ENCODE results near the gene CELF4. TPM values are rescaled to one million over a fixed set of nuclear protein-coding genes. Genes with fewer than 3 reads are reported as not detected.

CELF4 gene
- total and polyA plus RNA-seq, 2 experiments from 2014 or later: 1.6 to 2.1 TPM

- Histone ChIP-seq H3K27ac (no peak overlapping the region), H3K27me3 (no peaks in the 10 kb centered on the region), H3K4me3 (no peak overlapping the region), H3K4me1 (ENCODE audit: low read depth) (no peaks in the 10 kb centered on the region), H3K9me3 (ENCODE audit: low read depth) (no peaks in the 10 kb centered on the region), H3K36me3 (no peaks in the 10 kb centered on the region)
- no peak for TF ChIP-seq CTCF (IDR thresholded peaks at IDR 0.05; ENCODE audit: low read depth, low read length)
- no peak for DNase-seq (ENCODE audit: low read depth in 1 of 2, low spot score in 1 of 2)
These were observed 343.1 kb downstream of the CELF4 start for GRCh38 chr18:37222354-37222998.

- H3K36me3 ChIP-seq: no peaks in the 10 kb centered on the region
- no peaks in the 10 kb centered on the region for H3K27me3 ChIP-seq
- H3K9me3 ChIP-seq (ENCODE audit: low read depth): no peaks in the 10 kb centered on the region
- no peak for DNase-seq (ENCODE audit: low read depth in 1 of 2, low spot score in 1 of 2)
- TF ChIP-seq CTCF (IDR thresholded peaks at IDR 0.05; ENCODE audit: low read depth, low read length): no peak
- no peak overlapping the region for H3K4me3 ChIP-seq
- no peak overlapping the region for H3K27ac ChIP-seq
- no peaks in the 10 kb centered on the region for H3K4me1 ChIP-seq (ENCODE audit: low read depth)
These were observed 346.3 kb downstream of the CELF4 start for GRCh38 chr18:37219257-37219656.

GRCh38 chr18:37218022-37218590, 347.5 kb downstream of the CELF4 start:
- Histone ChIP-seq H3K4me3 (no peak overlapping the region), H3K27me3 (no peaks in the 10 kb centered on the region), H3K9me3 (ENCODE audit: low read depth) (no peaks in the 10 kb centered on the region), H3K27ac (no peak overlapping the region), H3K36me3 (no peaks in the 10 kb centered on the region), H3K4me1 (ENCODE audit: low read depth) (no peaks in the 10 kb centered on the region)
- DNase-seq (ENCODE audit: low read depth in 1 of 2, low spot score in 1 of 2): no peak
- no peak for TF ChIP-seq CTCF (IDR thresholded peaks at IDR 0.05; ENCODE audit: low read depth, low read length)

- no peak for DNase-seq (ENCODE audit: low read depth in 1 of 2, low spot score in 1 of 2)
- H3K36me3 ChIP-seq: no peaks in the 10 kb centered on the region
- peaks cover 7% of the 10 kb centered on the region for H3K4me1 ChIP-seq (ENCODE audit: low read depth)
- no peak overlapping the region for H3K4me3 ChIP-seq
- H3K9me3 ChIP-seq (ENCODE audit: low read depth): no peaks in the 10 kb centered on the region
- no peak overlapping the region for H3K27ac ChIP-seq
- TF ChIP-seq CTCF (IDR thresholded peaks at IDR 0.05; ENCODE audit: low read depth, low read length): no peak
- H3K27me3 ChIP-seq: no peaks in the 10 kb centered on the region
These were observed 354.8 kb downstream of the CELF4 start for GRCh38 chr18:37210781-37211180.

GRCh38 chr18:37207343-37207742, 358.3 kb downstream of the CELF4 start:
- Histone ChIP-seq H3K4me3 (no peak overlapping the region), H3K27me3 (no peaks in the 10 kb centered on the region), H3K36me3 (no peaks in the 10 kb centered on the region), H3K27ac (no peak overlapping the region), H3K9me3 (ENCODE audit: low read depth) (no peaks in the 10 kb centered on the region), H3K4me1 (ENCODE audit: low read depth) (peaks cover 7% of the 10 kb centered on the region)
- no peak for TF ChIP-seq CTCF (IDR thresholded peaks at IDR 0.05; ENCODE audit: low read depth, low read length)
- DNase-seq (ENCODE audit: low read depth in 1 of 2, low spot score in 1 of 2): no peak
